Measurements from ENCODE around the gene UST. TPM values are rescaled to one million over a fixed set of nuclear protein-coding genes. Genes with fewer than 3 reads are reported as not detected.

UST gene
- total and polyA plus RNA-seq, 9 of the 15 experiments (the other 6 are each of a cell fraction or from before 2014, with no cell fraction given): 0.04 to 0.10 TPM; not detected in 7

DNA sequence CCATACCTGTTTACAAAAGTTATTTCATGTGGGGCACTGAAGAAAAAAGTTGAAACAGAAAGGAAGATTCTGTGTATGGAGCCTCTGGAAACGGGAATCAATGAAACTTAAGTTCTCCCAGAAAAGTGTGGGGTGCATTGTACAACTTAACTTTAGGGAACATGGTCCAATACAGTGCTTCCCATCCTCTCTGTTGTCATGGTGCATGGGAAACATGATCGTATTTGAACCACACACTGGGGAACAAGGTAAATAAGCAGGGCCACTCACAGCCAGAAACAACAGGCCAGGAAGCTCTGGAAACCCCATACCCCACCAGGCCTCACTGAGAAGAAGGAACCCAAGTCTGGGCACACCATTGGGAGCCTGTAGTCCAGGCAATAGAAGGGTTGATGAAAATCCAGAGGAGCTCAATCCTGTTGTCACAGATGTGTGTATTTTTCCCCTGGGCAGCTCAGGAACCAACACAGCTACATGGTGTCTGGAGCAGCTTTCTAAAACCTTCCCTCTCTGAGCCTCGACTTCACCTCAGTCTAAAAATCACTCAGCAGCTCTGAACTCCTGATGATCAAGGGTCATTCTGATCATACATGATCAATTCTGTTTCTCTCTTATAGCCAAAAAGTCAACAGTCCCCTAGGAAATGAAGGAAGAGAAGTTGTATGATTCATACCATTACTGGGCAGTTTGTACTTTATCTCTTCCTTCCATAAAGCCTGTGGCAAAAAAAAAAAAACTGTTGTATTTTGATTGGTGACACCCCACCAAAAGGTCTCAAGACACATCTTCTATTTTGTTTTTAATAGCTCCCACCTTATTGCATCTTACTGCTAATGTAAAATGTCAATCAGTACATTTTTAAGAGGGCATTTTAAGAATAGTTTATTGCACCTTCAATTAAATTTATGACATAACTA, 372.2 kb downstream of the UST start (continued):
- TF ChIP-seq, protein P1, sequence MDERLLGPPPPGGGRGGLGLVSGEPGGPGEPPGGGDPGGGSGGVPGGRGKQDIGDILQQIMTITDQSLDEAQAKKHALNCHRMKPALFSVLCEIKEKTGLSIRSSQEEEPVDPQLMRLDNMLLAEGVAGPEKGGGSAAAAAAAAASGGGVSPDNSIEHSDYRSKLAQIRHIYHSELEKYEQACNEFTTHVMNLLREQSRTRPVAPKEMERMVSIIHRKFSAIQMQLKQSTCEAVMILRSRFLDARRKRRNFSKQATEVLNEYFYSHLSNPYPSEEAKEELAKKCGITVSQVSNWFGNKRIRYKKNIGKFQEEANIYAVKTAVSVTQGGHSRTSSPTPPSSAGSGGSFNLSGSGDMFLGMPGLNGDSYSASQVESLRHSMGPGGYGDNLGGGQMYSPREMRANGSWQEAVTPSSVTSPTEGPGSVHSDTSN (CRISPR knock-in tag; IDR thresholded peaks at IDR 0.05; ENCODE audit: low read depth): no peak
- TF ChIP-seq, protein P1 (tag; conservative IDR thresholded peaks at IDR 0.05; ENCODE audit: low read depth): peak; percentile 53
- TF ChIP-seq FOXK2 (conservative IDR thresholded peaks at IDR 0.05 in 1 of 2, IDR thresholded peaks at IDR 0.05 in 1 of 2; ENCODE audit: low read depth in 2 of 2): peak; percentile 25 to 47; a peak in 3 of 4 replicates
- TF ChIP-seq SAFB2 (IDR thresholded peaks at IDR 0.05; ENCODE audit: borderline replicate concordance, low read depth, low read length, severe bottlenecking): no peak
- peak; percentile 98 for TF ChIP-seq SMARCA4 (IDR thresholded peaks at IDR 0.05)
- peak; percentile 68 for TF ChIP-seq MAFG (tag; conservative IDR thresholded peaks at IDR 0.05)
- peak; percentile 68; the same call in 1 of the 2 replicates for TF ChIP-seq STAT5A (IDR thresholded peaks at IDR 0.05; ENCODE audit: borderline replicate concordance, low read length)
- TF ChIP-seq CBFA2T3 (IDR thresholded peaks at IDR 0.05): peak; percentile 92
- no peak for TF ChIP-seq RNF2 (IDR thresholded peaks at IDR 0.05)
- peak; percentile 72; the same call in 1 of the 2 replicates for TF ChIP-seq MAFF (IDR thresholded peaks at IDR 0.05; ENCODE audit: low read length)
- TF ChIP-seq SMAD4 (CRISPR knock-in tag; conservative IDR thresholded peaks at IDR 0.05): peak; percentile 53
- TF ChIP-seq ATF7 (IDR thresholded peaks at IDR 0.05): peak; percentile 65; the same call in 1 of the 2 replicates
- peak; percentile 64; the same call in 1 of the 2 replicates for TF ChIP-seq ZNF175 (CRISPR knock-in tag; IDR thresholded peaks at IDR 0.05; ENCODE audit: low read depth)
- no peak for TF ChIP-seq DNMT1 (IDR thresholded peaks at IDR 0.05)
- no peak for TF ChIP-seq HNRNPUL1 (IDR thresholded peaks at IDR 0.05; ENCODE audit: low read length)
- TF ChIP-seq, protein P2, sequence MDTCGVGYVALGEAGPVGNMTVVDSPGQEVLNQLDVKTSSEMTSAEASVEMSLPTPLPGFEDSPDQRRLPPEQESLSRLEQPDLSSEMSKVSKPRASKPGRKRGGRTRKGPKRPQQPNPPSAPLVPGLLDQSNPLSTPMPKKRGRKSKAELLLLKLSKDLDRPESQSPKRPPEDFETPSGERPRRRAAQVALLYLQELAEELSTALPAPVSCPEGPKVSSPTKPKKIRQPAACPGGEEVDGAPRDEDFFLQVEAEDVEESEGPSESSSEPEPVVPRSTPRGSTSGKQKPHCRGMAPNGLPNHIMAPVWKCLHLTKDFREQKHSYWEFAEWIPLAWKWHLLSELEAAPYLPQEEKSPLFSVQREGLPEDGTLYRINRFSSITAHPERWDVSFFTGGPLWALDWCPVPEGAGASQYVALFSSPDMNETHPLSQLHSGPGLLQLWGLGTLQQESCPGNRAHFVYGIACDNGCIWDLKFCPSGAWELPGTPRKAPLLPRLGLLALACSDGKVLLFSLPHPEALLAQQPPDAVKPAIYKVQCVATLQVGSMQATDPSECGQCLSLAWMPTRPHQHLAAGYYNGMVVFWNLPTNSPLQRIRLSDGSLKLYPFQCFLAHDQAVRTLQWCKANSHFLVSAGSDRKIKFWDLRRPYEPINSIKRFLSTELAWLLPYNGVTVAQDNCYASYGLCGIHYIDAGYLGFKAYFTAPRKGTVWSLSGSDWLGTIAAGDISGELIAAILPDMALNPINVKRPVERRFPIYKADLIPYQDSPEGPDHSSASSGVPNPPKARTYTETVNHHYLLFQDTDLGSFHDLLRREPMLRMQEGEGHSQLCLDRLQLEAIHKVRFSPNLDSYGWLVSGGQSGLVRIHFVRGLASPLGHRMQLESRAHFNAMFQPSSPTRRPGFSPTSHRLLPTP (IDR thresholded peaks at IDR 0.05; ENCODE audit: borderline replicate concordance, extremely low read depth, insufficient read length): no peak
- TF ChIP-seq MCM3 (IDR thresholded peaks at IDR 0.05): no peak
- TF ChIP-seq, protein P3, sequence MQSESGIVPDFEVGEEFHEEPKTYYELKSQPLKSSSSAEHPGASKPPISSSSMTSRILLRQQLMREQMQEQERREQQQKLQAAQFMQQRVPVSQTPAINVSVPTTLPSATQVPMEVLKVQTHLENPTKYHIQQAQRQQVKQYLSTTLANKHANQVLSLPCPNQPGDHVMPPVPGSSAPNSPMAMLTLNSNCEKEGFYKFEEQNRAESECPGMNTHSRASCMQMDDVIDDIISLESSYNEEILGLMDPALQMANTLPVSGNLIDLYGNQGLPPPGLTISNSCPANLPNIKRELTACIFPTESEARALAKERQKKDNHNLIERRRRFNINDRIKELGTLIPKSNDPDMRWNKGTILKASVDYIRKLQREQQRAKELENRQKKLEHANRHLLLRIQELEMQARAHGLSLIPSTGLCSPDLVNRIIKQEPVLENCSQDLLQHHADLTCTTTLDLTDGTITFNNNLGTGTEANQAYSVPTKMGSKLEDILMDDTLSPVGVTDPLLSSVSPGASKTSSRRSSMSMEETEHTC (IDR thresholded peaks at IDR 0.05): no peak
- peak; percentile 48 for TF ChIP-seq ZNF316 (IDR thresholded peaks at IDR 0.05)
- no peak for TF ChIP-seq BMI1 (IDR thresholded peaks at IDR 0.05; ENCODE audit: low read length)
- TF ChIP-seq FOXA3 (CRISPR knock-in tag; conservative IDR thresholded peaks at IDR 0.05 in 1 of 2, IDR thresholded peaks at IDR 0.05 in 1 of 2): peak; percentile 41 to 51; a peak in 1 of 4 replicates
